Muscle of arm (tissue), 12 donors: Measurements from ENCODE around the gene COL9A1. TPM values are rescaled to one million over a fixed set of nuclear protein-coding genes. Genes with fewer than 3 reads are reported as not detected.

Experiments
- DNase-seq: peaks from one replicate; pipeline ENCODE4 v3.0.0-alpha.2; 2013
- polyA plus RNA-seq, 12 donors: library from polyadenylated mRNA; unstranded; fragments of 120-200 nt; gene quantifications; one replicate each; pipeline ENCODE4 v1.2.1, GENCODE V29; 2013; ENCODE audit not compliant: insufficient read length in 12 of 12

The COL9A1 gene
- polyA plus RNA-seq, 12 donors = 4.5 to 11.6 (median 7.2) TPM; not detected in 1

- DNase-seq = no peak
Measured at GRCh38 chr6:70176842-70177550, 125.9 kb downstream of the COL9A1 start.

- no peak for DNase-seq
Measured at GRCh38 chr6:70175770-70176169, 127.1 kb downstream of the COL9A1 start.

GRCh38 chr6:70172252-70172651 lies 130.6 kb downstream of the COL9A1 start:
- no peak for DNase-seq

GRCh38 chr6:70171236-70171635 lies 131.6 kb downstream of the COL9A1 start:
- no peak for DNase-seq

GRCh38 chr6:70168681-70169377 lies 134.1 kb downstream of the COL9A1 start:
- DNase-seq = no peak

Other genes starting within 250 kb of the COL9A1 start
- gene FAM135A, start 110.4 kb upstream of the COL9A1 start, polyA plus RNA-seq = 10 to 100 TPM in 11 of 12 donors, not detected in 1; 15.6 to 30.8 (median 19.2) TPM